ENCODE results near the gene LIPJ.
A peak's percentile ranks its signal among the peaks of the same experiment; 100 is the strongest.

Gene LIPJ

GRCh38 chr10:88586462-88586861 lies at the start of gene LIPJ:
TSS of gene LIPJ (plus strand) at chr10:88586762. CDS start at chr10:88590688, 3,926 bp downstream.
- Mint-ChIP-seq H3K9me3 (no peaks in the 10 kb centered on the region), H3K36me3 (no peaks in the 10 kb centered on the region), H3K27me3 (peaks cover 20% of the 10 kb centered on the region), H3K27ac (no peak within 1 kb of the TSS), H3K4me1 (peaks cover 14% of the 10 kb centered on the region), H3K4me3 (no peak within 1 kb of the TSS)
- DNase-seq: no peak
- CTCF ChIA-PET: interaction anchor here (0.6 kb wide), 1 partner anchor 1596 kb away, joined by 3 read pairs; no protein-coding TSS in a partner anchor

GRCh38 chr10:88537322-88537721 lies 49.2 kb upstream of the LIPJ start:
- CTCF ChIA-PET: interaction anchor here (0.9 kb wide), 1 partner anchor 17 kb away, joined by 3 read pairs; no protein-coding TSS in a partner anchor
- no peak overlapping the region for H3K4me3 Mint-ChIP-seq
- peaks cover 7% of the 10 kb centered on the region for H3K27me3 Mint-ChIP-seq
- no peak for DNase-seq
- H3K27ac Mint-ChIP-seq: no peak overlapping the region
- H3K4me1 Mint-ChIP-seq: no peaks in the 10 kb centered on the region
- H3K9me3 Mint-ChIP-seq: no peaks in the 10 kb centered on the region
- H3K36me3 Mint-ChIP-seq: no peaks in the 10 kb centered on the region

- CTCF ChIA-PET: no interaction called here
- Mint-ChIP-seq H3K4me3 (no peak overlapping the region), H3K27me3 (peaks cover 7% of the 10 kb centered on the region), H3K4me1 (no peaks in the 10 kb centered on the region), H3K27ac (no peak overlapping the region), H3K9me3 (no peaks in the 10 kb centered on the region), H3K36me3 (no peaks in the 10 kb centered on the region)
- no peak for DNase-seq
Measured at GRCh38 chr10:88538048-88538447, 48.5 kb upstream of the LIPJ start.

- DNase-seq: no peak
- Mint-ChIP-seq H3K36me3 (no peaks in the 10 kb centered on the region), H3K9me3 (no peaks in the 10 kb centered on the region), H3K4me3 (no peak overlapping the region), H3K4me1 (no peaks in the 10 kb centered on the region), H3K27me3 (peaks cover 7% of the 10 kb centered on the region), H3K27ac (no peak overlapping the region)
- CTCF ChIA-PET: interaction anchor here (1.1 kb wide), 1 partner anchor 12 kb away, joined by 3 read pairs; no protein-coding TSS in a partner anchor
Measured at GRCh38 chr10:88540351-88540750, 46.2 kb upstream of the LIPJ start.

GRCh38 chr10:88541116-88541626 lies 45.4 kb upstream of the LIPJ start:
- no peaks in the 10 kb centered on the region for H3K9me3 Mint-ChIP-seq
- H3K27me3 Mint-ChIP-seq: peaks cover 6% of the 10 kb centered on the region
- H3K36me3 Mint-ChIP-seq: no peaks in the 10 kb centered on the region
- H3K4me3 Mint-ChIP-seq: no peak overlapping the region
- no peak for DNase-seq
- H3K27ac Mint-ChIP-seq: no peak overlapping the region
- CTCF ChIA-PET: no interaction called here
- no peaks in the 10 kb centered on the region for H3K4me1 Mint-ChIP-seq

GRCh38 chr10:88542522-88542921 lies 44.0 kb upstream of the LIPJ start:
- H3K4me1 Mint-ChIP-seq: no peaks in the 10 kb centered on the region
- DNase-seq: no peak
- H3K27ac Mint-ChIP-seq: no peak overlapping the region
- no peaks in the 10 kb centered on the region for H3K27me3 Mint-ChIP-seq
- H3K36me3 Mint-ChIP-seq: no peaks in the 10 kb centered on the region
- H3K9me3 Mint-ChIP-seq: no peaks in the 10 kb centered on the region
- H3K4me3 Mint-ChIP-seq: no peak overlapping the region
- CTCF ChIA-PET: no interaction called here

GRCh38 chr10:88544140-88544870 lies 42.3 kb upstream of the LIPJ start:
- H3K27ac Mint-ChIP-seq: no peak overlapping the region
- no peaks in the 10 kb centered on the region for H3K4me1 Mint-ChIP-seq
- H3K4me3 Mint-ChIP-seq: no peak overlapping the region
- DNase-seq: no peak
- no peaks in the 10 kb centered on the region for H3K36me3 Mint-ChIP-seq
- H3K9me3 Mint-ChIP-seq: no peaks in the 10 kb centered on the region
- CTCF ChIA-PET: interaction anchor here (1.3 kb wide), 1 partner anchor 9 kb away, joined by 3 read pairs; no protein-coding TSS in a partner anchor
- no peaks in the 10 kb centered on the region for H3K27me3 Mint-ChIP-seq

- H3K27ac Mint-ChIP-seq: no peak overlapping the region
- DNase-seq: no peak
- CTCF ChIA-PET: no interaction called here
- no peaks in the 10 kb centered on the region for H3K36me3 Mint-ChIP-seq
- H3K9me3 Mint-ChIP-seq: no peaks in the 10 kb centered on the region
- no peaks in the 10 kb centered on the region for H3K27me3 Mint-ChIP-seq
- H3K4me1 Mint-ChIP-seq: no peaks in the 10 kb centered on the region
- no peak overlapping the region for H3K4me3 Mint-ChIP-seq
Measured at GRCh38 chr10:88545359-88545758, 41.2 kb upstream of the LIPJ start.

GRCh38 chr10:88546497-88546896 lies 40.1 kb upstream of the LIPJ start:
- Mint-ChIP-seq H3K27me3 (no peaks in the 10 kb centered on the region), H3K4me1 (no peaks in the 10 kb centered on the region), H3K27ac (no peak overlapping the region), H3K4me3 (no peak overlapping the region), H3K9me3 (no peaks in the 10 kb centered on the region), H3K36me3 (no peaks in the 10 kb centered on the region)
- DNase-seq: no peak
- CTCF ChIA-PET: interaction anchor here (0.6 kb wide), 1 partner anchor 205 kb away, joined by 4 read pairs; no protein-coding TSS in a partner anchor

GRCh38 chr10:88551246-88551645 lies 35.3 kb upstream of the LIPJ start:
- H3K4me1 Mint-ChIP-seq: no peaks in the 10 kb centered on the region
- no peak overlapping the region for H3K27ac Mint-ChIP-seq
- H3K4me3 Mint-ChIP-seq: no peak overlapping the region
- no peaks in the 10 kb centered on the region for H3K36me3 Mint-ChIP-seq
- CTCF ChIA-PET: interaction anchor here (1.4 to 3.1 kb wide), 7 partner anchors 149 to 701 kb away, joined by 3 to 31 read pairs (median 5); no protein-coding TSS in a partner anchor
- no peaks in the 10 kb centered on the region for H3K9me3 Mint-ChIP-seq
- no peaks in the 10 kb centered on the region for H3K27me3 Mint-ChIP-seq
- DNase-seq: no peak

GRCh38 chr10:88553116-88553752 lies 33.3 kb upstream of the LIPJ start:
- Mint-ChIP-seq H3K36me3 (no peaks in the 10 kb centered on the region), H3K4me1 (no peaks in the 10 kb centered on the region), H3K4me3 (no peak overlapping the region), H3K27ac (no peak overlapping the region), H3K9me3 (no peaks in the 10 kb centered on the region), H3K27me3 (no peaks in the 10 kb centered on the region)
- DNase-seq: peak; percentile 57
- CTCF ChIA-PET: interaction anchor here (0.6 to 3.1 kb wide), 15 partner anchors 8 to 735 kb away, joined by 3 to 31 read pairs (median 4); partner anchors contain the start of genes ATAD1, KLLN and PTEN

- no peak overlapping the region for H3K4me3 Mint-ChIP-seq
- DNase-seq: no peak
- no peaks in the 10 kb centered on the region for H3K36me3 Mint-ChIP-seq
- no peak overlapping the region for H3K27ac Mint-ChIP-seq
- CTCF ChIA-PET: interaction anchor here (1.0 to 1.4 kb wide), 3 partner anchors 9 to 697 kb away, joined by 3 to 6 read pairs (median 4); no protein-coding TSS in a partner anchor
- no peaks in the 10 kb centered on the region for H3K9me3 Mint-ChIP-seq
- no peaks in the 10 kb centered on the region for H3K4me1 Mint-ChIP-seq
- H3K27me3 Mint-ChIP-seq: no peaks in the 10 kb centered on the region
Measured at GRCh38 chr10:88555190-88555908, 31.2 kb upstream of the LIPJ start.

- H3K36me3 Mint-ChIP-seq: no peaks in the 10 kb centered on the region
- no peak for DNase-seq
- H3K27me3 Mint-ChIP-seq: no peaks in the 10 kb centered on the region
- no peaks in the 10 kb centered on the region for H3K4me1 Mint-ChIP-seq
- no peaks in the 10 kb centered on the region for H3K9me3 Mint-ChIP-seq
- no peak overlapping the region for H3K4me3 Mint-ChIP-seq
- CTCF ChIA-PET: interaction anchor here (0.6 to 1.6 kb wide), 2 partner anchors 10 to 705 kb away, joined by 3 to 7 read pairs; no protein-coding TSS in a partner anchor
- no peak overlapping the region for H3K27ac Mint-ChIP-seq
Measured at GRCh38 chr10:88557256-88557655, 29.3 kb upstream of the LIPJ start.

- no peaks in the 10 kb centered on the region for H3K36me3 Mint-ChIP-seq
- H3K27ac Mint-ChIP-seq: no peak overlapping the region
- no peak for DNase-seq
- CTCF ChIA-PET: interaction anchor here (0.6 to 1.6 kb wide), 2 partner anchors 10 to 705 kb away, joined by 3 to 7 read pairs; no protein-coding TSS in a partner anchor
- H3K9me3 Mint-ChIP-seq: no peaks in the 10 kb centered on the region
- no peak overlapping the region for H3K4me3 Mint-ChIP-seq
- H3K4me1 Mint-ChIP-seq: no peaks in the 10 kb centered on the region
- no peaks in the 10 kb centered on the region for H3K27me3 Mint-ChIP-seq
Measured at GRCh38 chr10:88557658-88558057, 28.9 kb upstream of the LIPJ start.

All from activated naive CD4-positive, alpha-beta T cell treated with anti-CD3 and anti-CD28 coated beads, Interleukin-2, amount 10 ng/mL, durations not matched to agents 7 days and 5 days (primary cell).